Panc1 (cell line): ENCODE data around the gene SUMF1. TPM values are rescaled to one million over a fixed set of nuclear protein-coding genes. Genes with fewer than 3 reads are reported as not detected.

ENCODE experiments used
- ATAC-seq: fragments of 200-7000 bp; cut with Tn5 transposase; 2 replicates; pipeline ENCODE4 v1.9.1; 2020; ENCODE audit warnings: mild to moderate bottlenecking, moderate library complexity
- BruUV-seq: library from RNA; stranded (reverse); fragments of 400-500 nt; replicated peaks from 2 replicates; lab custom pipeline; 2021; lab: Mats Ljungman, UMichigan
- CTCF ChIA-PET: fragments of 300-600 bp; sonication (Branson Sonifier 250); formaldehyde crosslinking; loops from one replicate; lab custom pipeline; 2022; ENCODE audit warnings: antibody characterized with exemption; lab: Charles Lee
- POLR2A ChIA-PET: fragments of 300-600 bp; sonication (Branson Sonifier 250); formaldehyde crosslinking; loops from one replicate; lab custom pipeline; 2022; ENCODE audit warnings: antibody characterized with exemption; lab: Charles Lee
- DNase-seq: peaks from one replicate; pipeline ENCODE4 v3.0.0-alpha.2; 2010; ENCODE audit warnings: low read depth, low spot score
- H3K27ac ChIP-seq: 2 replicates; pipeline ENCODE4 v1.5.1; 2011; ENCODE audit warnings: mild to moderate bottlenecking, low read length, inconsistent platforms
- H3K27me3 ChIP-seq: fragments of 200-500 bp; sonication (Bioruptor generic); 2 replicates; pipeline ENCODE4 v1.6.0; 2014; ENCODE audit warnings: low read length, inconsistent platforms; ENCODE audit not compliant: control insufficient read depth, insufficient read depth
- H3K36me3 ChIP-seq: fragments of 200-500 bp; sonication (Bioruptor generic); 2 replicates; pipeline ENCODE4 v1.5.1; 2014; ENCODE audit warnings: inconsistent platforms, mild to moderate bottlenecking, low read length, moderate library complexity; ENCODE audit not compliant: control insufficient read depth, insufficient read depth
- H3K4me1 ChIP-seq: 2 replicates; pipeline ENCODE4 v1.5.1; 2011; ENCODE audit warnings: inconsistent platforms, mild to moderate bottlenecking, low read length, moderate library complexity; ENCODE audit not compliant: control insufficient read depth, insufficient read depth
- H3K4me3 ChIP-seq, 2 experiments: 2 replicates each; pipeline ENCODE4 v1.5.1; 2011 to 2012; ENCODE audit warnings: low read depth in 2 of 2, low read length in 2 of 2, mild to moderate bottlenecking in 2 of 2, inconsistent platforms in 1 of 2, moderate library complexity in 1 of 2
- H3K9me3 ChIP-seq: fragments of 200-500 bp; sonication (Bioruptor generic); 2 replicates; pipeline ENCODE4 v1.5.1; 2014; ENCODE audit warnings: low read depth, mild to moderate bottlenecking, inconsistent platforms, low read length, moderate library complexity; ENCODE audit not compliant: control insufficient read depth, insufficient read depth
- CTCF ChIP-seq: fragments of 450-650 bp; IDR thresholded peaks from 2 replicates; pipeline ENCODE4 v1.5.1; 2017; ENCODE audit warnings: mild to moderate bottlenecking
- POLR2AphosphoS5 ChIP-seq: IDR thresholded peaks from 2 replicates; pipeline ENCODE4 v1.6.1; 2012; ENCODE audit warnings: mild to moderate bottlenecking, low read depth, low read length, moderate library complexity
- REST ChIP-seq, 2 experiments: IDR thresholded peaks; 2 replicates each; pipeline ENCODE4 v1.6.1; 2011 to 2012; ENCODE audit warnings: low read depth in 2 of 2, control low read depth in 1 of 2, low read length in 1 of 2, mild to moderate bottlenecking in 1 of 2, moderate library complexity in 1 of 2; ENCODE audit not compliant: insufficient read depth in 1 of 2
- SIN3A ChIP-seq: IDR thresholded peaks from 2 replicates; pipeline ENCODE4 v1.6.1; 2012; ENCODE audit warnings: low read depth, mild to moderate bottlenecking, low read length, moderate library complexity, borderline replicate concordance; ENCODE audit not compliant: insufficient read depth
- TCF7L2 ChIP-seq: IDR thresholded peaks from 2 replicates; pipeline ENCODE4 v1.6.1; 2011; ENCODE audit warnings: mild to moderate bottlenecking, low read depth, low read length, inconsistent platforms
- in situ Hi-C: cut with HindIII; loops from 2 replicates; pipeline ENCODE4 v1.10.0; 2016; ENCODE audit warnings: low sequenced_read_pairs, low pct_unique_long_range_greater_than_20kb
- intact Hi-C: fragments of 100-400 bp; cut with micrococcal nuclease; formaldehyde crosslinking; loops from one replicate; pipeline ENCODE4 v1.10.0; 2022; ENCODE audit not compliant: unreplicated experiment
- total RNA-seq: library from RNA; stranded (reverse); gene quantifications from one replicate; pipeline ENCODE4 v1.2.1, GENCODE V29; 2021; ENCODE audit not compliant: unreplicated experiment

SUMF1 gene
- total RNA-seq, 1 experiment from 2014 or later: 15.5 TPM

- Histone ChIP-seq H3K27ac (no peak overlapping the region), H3K36me3 (no peaks in the 10 kb centered on the region), H3K4me1 (no peaks in the 10 kb centered on the region), H3K9me3 (no peaks in the 10 kb centered on the region), H3K27me3 (no peaks in the 10 kb centered on the region), H3K4me3 (no peak overlapping the region)
- in situ Hi-C loops (no loop called here), intact Hi-C loops (no loop called here)
- DNase-seq: no peak
- POLR2A ChIA-PET: no interaction called here
- CTCF ChIA-PET: no interaction called here
- no peak for TF ChIP-seq REST (IDR thresholded peaks at IDR 0.05; ENCODE audit: insufficient read depth in 1 of 2, low read depth in 2 of 2, low read length in 1 of 2)
- no peak for TF ChIP-seq SIN3A
- no peak for TF ChIP-seq TCF7L2
- TF ChIP-seq POLR2AphosphoS5: no peak
- TF ChIP-seq CTCF: no peak
- BruUV-seq: no TSS peak
- no peak for ATAC-seq
Measured at GRCh38 chr3:4335840-4336562, 131.1 kb downstream of the SUMF1 start.

GRCh38 chr3:4334548-4334947 lies 132.5 kb downstream of the SUMF1 start:
- no TSS peak for BruUV-seq
- Histone ChIP-seq H3K27ac (no peak overlapping the region), H3K4me1 (no peaks in the 10 kb centered on the region), H3K27me3 (no peaks in the 10 kb centered on the region), H3K9me3 (no peaks in the 10 kb centered on the region), H3K36me3 (no peaks in the 10 kb centered on the region), H3K4me3 (no peak overlapping the region)
- CTCF ChIA-PET: interaction anchor here (0.7 kb wide), 1 partner anchor 178 kb away, joined by 5 read pairs; no protein-coding TSS in a partner anchor
- TF ChIP-seq TCF7L2: no peak
- TF ChIP-seq REST (IDR thresholded peaks at IDR 0.05; ENCODE audit: insufficient read depth in 1 of 2, low read depth in 2 of 2, low read length in 1 of 2): no peak
- no peak for TF ChIP-seq SIN3A
- POLR2A ChIA-PET: no interaction called here
- no peak for DNase-seq
- ATAC-seq: no peak
- intact Hi-C loops (no loop called here), in situ Hi-C loops (no loop called here)
